Ascending aorta (tissue), 2 donors: ENCODE data around the gene HSFX2. TPM values are rescaled to one million over a fixed set of nuclear protein-coding genes. Genes with fewer than 3 reads are reported as not detected.
"Not testable (repeated sequence)": the region's sequence is repeated elsewhere in the genome, so short reads cannot be mapped to it uniquely, and the experiment has no call there.

Experiments
- DNase-seq, 2 donors: peaks; one replicate each; pipeline ENCODE4 v3.0.0-alpha.2; 2019; ENCODE audit warnings: low spot score in 2 of 2
- H3K27ac ChIP-seq, 2 donors: fragments of 200-600 bp; sonication (generic); one replicate each; pipeline ENCODE4 v1.5.1; 2016 to 2017; ENCODE audit warnings: mild to moderate bottlenecking in 1 of 2
- H3K27me3 ChIP-seq: fragments of 200-600 bp; sonication (generic); one replicate; pipeline ENCODE4 v1.5.1; 2017
- H3K36me3 ChIP-seq, 2 donors: fragments of 200-600 bp; sonication (generic); one replicate each; pipeline ENCODE4 v1.5.1; 2016
- H3K4me1 ChIP-seq, 2 donors: fragments of 200-600 bp; sonication (generic); one replicate each; pipeline ENCODE4 v1.5.1; 2016 to 2017; ENCODE audit warnings: mild to moderate bottlenecking in 1 of 2
- H3K4me3 ChIP-seq, 2 donors: fragments of 200-600 bp; sonication (generic); one replicate each; pipeline ENCODE4 v1.5.1; 2016 to 2017; ENCODE audit warnings: mild to moderate bottlenecking in 1 of 2
- H3K9me3 ChIP-seq, 2 donors: fragments of 200-600 bp; sonication (generic); one replicate each; pipeline ENCODE4 v1.5.1; 2016
- intact Hi-C: fragments of 100-400 bp; cut with DNase I; formaldehyde crosslinking; loops from one replicate; pipeline ENCODE4 v1.15.1; 2023
- total RNA-seq: library from RNA; depleted of rRNA; stranded (reverse); fragments of >200 nt; gene quantifications from one replicate; pipeline ENCODE4 v1.1.0, GENCODE V29; 2016

Gene HSFX2
- total RNA-seq, 1 donor from 2014 or later: not detected

DNA sequence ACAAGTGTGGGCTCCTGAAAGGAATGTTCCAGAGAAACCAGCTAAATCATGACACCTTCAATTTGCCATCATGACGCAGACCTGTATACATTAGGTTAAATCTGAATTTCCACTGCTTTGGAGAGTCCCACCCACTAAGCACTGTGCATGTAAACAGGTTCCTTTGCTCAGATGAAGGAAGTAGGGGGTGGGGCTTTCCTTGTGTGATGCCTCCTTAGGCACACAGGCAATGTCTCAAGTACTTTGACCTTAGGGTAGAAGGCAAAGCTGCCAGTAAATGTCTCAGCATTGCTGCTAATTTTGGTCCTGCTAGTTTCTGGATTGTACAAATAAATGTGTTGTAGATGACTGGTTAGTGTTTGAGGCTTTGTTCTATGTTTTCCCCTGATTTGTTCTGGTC is 48.2 kb downstream of the HSFX2 start:
- DNase-seq, H3K36me3 ChIP-seq, intact Hi-C loops, H3K9me3 ChIP-seq, H3K4me1 ChIP-seq, H3K4me3 ChIP-seq, H3K27ac ChIP-seq, H3K27me3 ChIP-seq: not testable (repeated sequence)

DNA sequence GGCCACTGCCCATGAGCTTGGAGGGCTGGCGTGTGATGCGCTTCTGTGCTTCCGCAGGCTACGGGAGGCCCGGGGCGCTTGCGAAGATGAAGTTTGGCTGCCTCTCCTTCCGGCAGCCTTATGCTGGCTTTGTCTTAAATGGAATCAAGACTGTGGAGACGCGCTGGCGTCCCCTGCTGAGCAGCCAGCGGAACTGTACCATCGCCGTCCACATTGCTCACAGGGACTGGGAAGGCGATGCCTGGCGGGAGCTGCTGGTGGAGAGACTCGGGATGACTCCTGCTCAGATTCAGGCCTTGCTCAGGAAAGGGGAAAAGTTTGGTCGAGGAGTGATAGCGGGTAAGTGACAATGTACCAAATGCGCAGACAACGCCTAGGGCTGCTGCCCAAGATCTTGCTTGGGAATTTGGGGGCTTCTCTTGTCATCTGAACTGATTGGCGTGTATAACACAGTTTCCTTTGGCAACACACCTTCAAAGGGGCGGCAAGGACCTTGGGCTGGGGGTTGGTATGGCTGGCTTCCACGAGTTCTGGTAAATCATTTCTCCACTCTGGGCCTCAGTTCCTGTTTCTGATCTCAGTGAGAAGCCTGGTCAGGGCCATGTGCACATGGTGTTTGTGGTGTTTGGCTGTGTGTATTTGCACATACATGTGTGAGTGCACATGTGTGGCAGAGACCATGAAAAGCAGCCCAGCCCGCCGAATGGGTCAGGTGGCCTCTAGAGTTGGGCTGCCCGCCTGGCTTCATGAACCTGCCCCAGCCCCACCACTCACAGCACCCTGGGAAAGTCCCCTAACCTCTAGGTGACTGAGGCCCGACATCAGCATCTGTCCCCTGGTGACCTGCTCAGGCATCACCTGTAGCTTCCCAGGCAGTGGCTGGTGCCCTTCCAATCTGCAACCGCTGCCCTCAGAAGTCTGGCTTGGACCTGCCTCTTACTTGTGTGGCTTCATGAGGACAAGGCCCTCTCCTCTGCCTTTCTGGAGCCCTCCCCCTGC is 49.3 kb downstream of the HSFX2 start:
- not testable (repeated sequence) for H3K36me3 ChIP-seq

More for the DNA sequence above, 49.3 kb downstream of the HSFX2 start:
- DNase-seq, H3K9me3 ChIP-seq, H3K27me3 ChIP-seq, H3K4me1 ChIP-seq, intact Hi-C loops, H3K27ac ChIP-seq, H3K4me3 ChIP-seq: not testable (repeated sequence)

Other genes starting within 250 kb of the HSFX2 start
- gene IDS, start 90.0 kb downstream of the HSFX2 start, total RNA-seq: 82.7 TPM
- 5.6 TPM for gene EOLA1, start 54.3 kb downstream of the HSFX2 start, total RNA-seq
- gene HSFX3, start 45.4 kb downstream of the HSFX2 start, total RNA-seq: not detected
- not detected for gene MAGEA9B, start 7.9 kb downstream of the HSFX2 start, total RNA-seq
- 12.6 TPM for gene TMEM185A, start 36.5 kb upstream of the HSFX2 start, total RNA-seq
- not detected for gene MAGEA11, start 116.7 kb upstream of the HSFX2 start, total RNA-seq
- 21.7 TPM for gene HSFX1, start 178.8 kb upstream of the HSFX2 start, total RNA-seq
- gene MAGEA9, start 186.6 kb upstream of the HSFX2 start, total RNA-seq: not detected